DOHH2 (cell line): Measurements from ENCODE around the gene IFI16.

Source experiments
- CTCF ChIP-seq: fragments of 200-600 bp; sonication (generic); IDR thresholded peaks from one replicate; pipeline ENCODE4 v1.5.1; 2014; ENCODE audit warnings: antibody characterized with exemption, mild to moderate bottlenecking, low read depth, low read length; ENCODE audit not compliant: poor library complexity, severe bottlenecking
- EZH2phosphoT487 ChIP-seq: fragments of 200-600 bp; sonication (generic); IDR thresholded peaks from 2 replicates; pipeline ENCODE4 v1.6.1; 2017; ENCODE audit warnings: borderline replicate concordance, mild to moderate bottlenecking, antibody characterized with exemption, low read length, moderate library complexity, mixed read lengths

- no peak for TF ChIP-seq CTCF
- TF ChIP-seq EZH2phosphoT487: no peak
Observed at GRCh38 chr1:159088546-159089183, 79.0 kb downstream of the IFI16 start.
